IMR-90 (cell line): ENCODE results near the gene FOSB. TPM values are rescaled to one million over a fixed set of nuclear protein-coding genes. Genes with fewer than 3 reads are reported as not detected.

ENCODE experiments used
- ATAC-seq: fragments of 200-7000 bp; cut with Tn5 transposase; 2 replicates; pipeline ENCODE4 v1.9.1; 2020; ENCODE audit warnings: low read depth, mild to moderate bottlenecking, moderate library complexity
- BruUV-seq: library from RNA; stranded (reverse); fragments of 400-500 nt; replicated peaks from 2 replicates; lab custom pipeline; 2021; lab: Mats Ljungman, UMichigan
- CTCF ChIA-PET: fragments of 300-600 bp; formaldehyde crosslinking; extraction: SDS; loops from one replicate; lab custom pipeline; 2021; ENCODE audit warnings: antibody characterized with exemption; lab: Yijun Ruan, JAX
- POLR2A ChIA-PET: fragments of 300-600 bp; sonication (Branson Sonifier 250); formaldehyde crosslinking; loops from one replicate; lab custom pipeline; 2022; ENCODE audit warnings: antibody characterized with exemption; ENCODE audit not compliant: unreplicated experiment; lab: Charles Lee
- DNase-seq: peaks from one replicate; pipeline ENCODE4 v3.0.0; 2013
- H2AFZ ChIP-seq: replicated peaks from 2 replicates; pipeline ENCODE3; 2013; ENCODE audit warnings: low read length, mild to moderate bottlenecking; ENCODE audit not compliant: poor library complexity
- H2AK5ac ChIP-seq: 2 replicates; pipeline ENCODE4 v1.6.1; 2013; ENCODE audit warnings: low read depth, low read length, inconsistent platforms
- H2AK9ac ChIP-seq: replicated peaks from 2 replicates; pipeline ENCODE3; 2013; ENCODE audit warnings: mild to moderate bottlenecking, low read depth, low read length, moderate library complexity; ENCODE audit not compliant: poor library complexity
- H2BK120ac ChIP-seq: 2 replicates; pipeline ENCODE4 v1.6.1; 2013; ENCODE audit warnings: low read depth, low read length, inconsistent platforms
- H2BK15ac ChIP-seq: 3 replicates; pipeline ENCODE4 v1.6.1; 2013; ENCODE audit warnings: low read depth, low read length, inconsistent platforms
- H2BK20ac ChIP-seq: 2 replicates; pipeline ENCODE4 v1.6.1; 2013; ENCODE audit warnings: low read depth, mild to moderate bottlenecking, inconsistent platforms, low read length, moderate library complexity
- H2BK5ac ChIP-seq: 2 replicates; pipeline ENCODE4 v1.6.1; 2013; ENCODE audit warnings: mild to moderate bottlenecking, low read depth, low read length, inconsistent platforms; ENCODE audit not compliant: poor library complexity, severe bottlenecking
- H3K14ac ChIP-seq: replicated peaks from 2 replicates; pipeline ENCODE4 v1.6.1; 2013; ENCODE audit warnings: low read depth, low read length, inconsistent platforms
- H3K18ac ChIP-seq: 2 replicates; pipeline ENCODE4 v1.6.1; 2013; ENCODE audit warnings: low read depth, low read length, control low read depth
- H3K23ac ChIP-seq: 2 replicates; pipeline ENCODE4 v1.6.1; 2013; ENCODE audit warnings: low read depth, low read length, inconsistent platforms
- H3K27ac ChIP-seq: 2 replicates; pipeline ENCODE4 v1.5.1; 2013; ENCODE audit warnings: mild to moderate bottlenecking, control low read depth, low read length; ENCODE audit not compliant: insufficient read depth
- H3K27me3 ChIP-seq: 2 replicates; pipeline ENCODE4 v1.6.1; 2013; ENCODE audit warnings: low read length; ENCODE audit not compliant: control insufficient read depth, insufficient read depth
- H3K36me3 ChIP-seq: 2 replicates; pipeline ENCODE4 v1.6.1; 2013; ENCODE audit warnings: low read length, mixed read lengths; ENCODE audit not compliant: control insufficient read depth, insufficient read depth
- H3K4ac ChIP-seq: 2 replicates; pipeline ENCODE4 v1.6.1; 2013; ENCODE audit warnings: low read depth, low read length, inconsistent platforms
- H3K4me1 ChIP-seq: 2 replicates; pipeline ENCODE4 v1.6.1; 2013; ENCODE audit warnings: low read length, mixed read lengths; ENCODE audit not compliant: control insufficient read depth, insufficient read depth
- H3K4me2 ChIP-seq: 2 replicates; pipeline ENCODE4 v1.6.1; 2013; ENCODE audit warnings: low read depth, mild to moderate bottlenecking, control low read depth, low read length, moderate library complexity
- H3K4me3 ChIP-seq: 2 replicates; pipeline ENCODE4 v1.5.1; 2013; ENCODE audit warnings: low read depth, mild to moderate bottlenecking, control low read depth, low read length, moderate library complexity; ENCODE audit not compliant: insufficient read depth
- H3K56ac ChIP-seq: 2 replicates; pipeline ENCODE4 v1.6.1; 2013; ENCODE audit warnings: low read length, inconsistent platforms; ENCODE audit not compliant: insufficient read depth; ENCODE audit errors: extremely low read depth
- H3K79me1 ChIP-seq, 2 experiments: 2 replicates each; pipeline ENCODE4 v1.6.1; 2013; ENCODE audit warnings: low read length in 2 of 2, inconsistent platforms in 1 of 2, low read depth in 1 of 2
- H3K9ac ChIP-seq: 2 replicates; pipeline ENCODE4 v1.6.1; 2013; ENCODE audit warnings: low read depth, low read length, control low read depth
- H3K9me1 ChIP-seq: 2 replicates; pipeline ENCODE4 v1.6.1; 2013; ENCODE audit warnings: low read length, inconsistent platforms; ENCODE audit not compliant: insufficient read depth
- H3K9me3 ChIP-seq: 2 replicates; pipeline ENCODE4 v1.6.1; 2013; ENCODE audit warnings: low read length; ENCODE audit not compliant: control insufficient read depth, insufficient read depth
- H4K20me1 ChIP-seq: 2 replicates; pipeline ENCODE4 v1.6.1; 2013; ENCODE audit warnings: low read length, inconsistent platforms; ENCODE audit not compliant: insufficient read depth
- H4K5ac ChIP-seq: 2 replicates; pipeline ENCODE4 v1.6.1; 2013; ENCODE audit warnings: mild to moderate bottlenecking, low read depth, low read length, control low read depth
- H4K8ac ChIP-seq, 2 experiments: 2 replicates each; pipeline ENCODE4 v1.6.1; 2013; ENCODE audit warnings: low read depth in 2 of 2, low read length in 2 of 2, control low read depth in 1 of 2, inconsistent platforms in 1 of 2
- H4K91ac ChIP-seq: 2 replicates; pipeline ENCODE4 v1.6.1; 2013; ENCODE audit warnings: low read depth, low read length, inconsistent platforms; ENCODE audit not compliant: insufficient read depth
- CEBPB ChIP-seq: IDR thresholded peaks from 2 replicates; pipeline ENCODE4 v1.6.1; 2012; ENCODE audit warnings: low read depth, low read length, improper control_type of control experiment
- CHD1 ChIP-seq: IDR thresholded peaks from 2 replicates; pipeline ENCODE4 v1.6.1; 2012; ENCODE audit warnings: low read depth, low read length, improper control_type of control experiment
- FOS ChIP-seq: fragments of 150-350 bp; IDR thresholded peaks from 2 replicates; pipeline ENCODE4 v1.6.1; 2016; ENCODE audit warnings: low read depth, low read length
- MXI1 ChIP-seq: IDR thresholded peaks from 2 replicates; pipeline ENCODE4 v1.6.1; 2012; ENCODE audit warnings: low read depth, mild to moderate bottlenecking, low read length, moderate library complexity, borderline replicate concordance
- NFE2L2 ChIP-seq: fragments of 150-350 bp; IDR thresholded peaks from 2 replicates; pipeline ENCODE4 v1.6.1; 2016; ENCODE audit warnings: low read depth, mild to moderate bottlenecking, low read length
- POLR2A ChIP-seq: IDR thresholded peaks from 2 replicates; pipeline ENCODE4 v1.6.1; 2012; ENCODE audit warnings: mild to moderate bottlenecking, low read depth, low read length
- RAD21 ChIP-seq: IDR thresholded peaks from 2 replicates; pipeline ENCODE4 v1.6.1; 2012; ENCODE audit warnings: low read length, improper control_type of control experiment
- RCOR1 ChIP-seq: IDR thresholded peaks from 2 replicates; pipeline ENCODE4 v1.6.1; 2012; ENCODE audit warnings: mild to moderate bottlenecking, low read length, improper control_type of control experiment; ENCODE audit not compliant: insufficient replicate concordance
- RFX5 ChIP-seq: IDR thresholded peaks from 2 replicates; pipeline ENCODE4 v1.8.0; 2012; ENCODE audit warnings: low read depth, mild to moderate bottlenecking, low read length, moderate library complexity
- SMC3 ChIP-seq: fragments of 150-350 bp; IDR thresholded peaks from 2 replicates; pipeline ENCODE4 v1.6.1; 2016; ENCODE audit warnings: low read depth, mild to moderate bottlenecking, antibody characterized with exemption, low read length, moderate library complexity
- USF2 ChIP-seq: fragments of 150-350 bp; IDR thresholded peaks from 2 replicates; pipeline ENCODE4 v1.6.1; 2017; ENCODE audit warnings: mild to moderate bottlenecking, antibody characterized with exemption, low read length, low read depth
- WGBS, 2 experiments: methylation state at CpG; one replicate each; pipeline versions ENCODE4 v1.1.5 to v1.1.7; 2013; ENCODE audit warnings: missing lambda C conversion rate in 2 of 2; ENCODE audit not compliant: insufficient read length in 1 of 2; ENCODE audit errors: extremely low coverage in 2 of 2; 5-methylcytosine and 5-hydroxymethylcytosine counted together
- dilution Hi-C: fragments of 300-500 bp; cut with HindIII; formaldehyde crosslinking; loops from one replicate; pipeline ENCODE4 v1.14.3; 2018; ENCODE audit warnings: low sequenced_read_pairs; ENCODE audit not compliant: unreplicated experiment
- in situ Hi-C: fragments of 300-500 bp; cut with MboI; formaldehyde crosslinking; loops from 3 replicates; pipeline ENCODE4 v1.14.3; 2019; ENCODE audit warnings: low sequenced_read_pairs, inconsistent platforms, mixed read lengths
- intact Hi-C: fragments of 100-400 bp; cut with micrococcal nuclease; formaldehyde crosslinking; loops from 2 replicates; pipeline ENCODE4 v1.10.0; 2022
- polyA plus RNA-seq, 3 experiments: library from polyadenylated mRNA; depleted of rRNA; stranded (reverse); fragments of >200 nt; gene quantifications; 2 replicates each; pipeline ENCODE4 v1.2.3, GENCODE V29; 2012; ENCODE audit warnings: low replicate concordance in 1 of 3
- total RNA-seq: library from RNA; depleted of rRNA; stranded (reverse); fragments of >200 nt; gene quantifications from 2 replicates; pipeline ENCODE4 v1.2.3, GENCODE V29; 2012
- TF ChIP-seq, protein P1 (sequence below): conservative IDR thresholded peaks from 2 replicates; pipeline ENCODE4 v1.5.1; 2012; ENCODE audit warnings: mild to moderate bottlenecking, low read depth, low read length, improper control_type of control experiment
- TF ChIP-seq, protein P2 (sequence below): fragments of 150-350 bp; IDR thresholded peaks from 2 replicates; pipeline ENCODE4 v1.6.1; 2016; ENCODE audit warnings: low read depth, mild to moderate bottlenecking, low read length, moderate library complexity, borderline replicate concordance

FOSB gene
- total and polyA plus RNA-seq, 2 of the 4 experiments (the other 2 are of a cell fraction), result 11.1 to 15.6 TPM

DNA sequence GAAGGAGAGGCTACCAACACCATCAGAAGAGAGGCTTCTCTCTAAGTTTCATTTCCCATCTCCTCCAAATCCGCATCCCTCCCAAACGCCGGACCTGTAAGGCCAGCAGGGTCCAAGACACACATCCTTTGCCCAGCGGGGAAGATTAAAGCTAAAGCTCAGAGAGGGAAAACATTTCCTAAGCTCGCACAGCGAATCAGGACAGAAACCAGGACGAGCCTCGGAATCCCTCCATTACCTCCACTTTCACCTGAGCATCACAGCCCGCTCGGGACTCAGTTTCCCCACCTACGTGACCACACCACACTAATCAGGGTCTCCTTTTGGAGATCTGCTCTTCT is 711 bp upstream of the FOSB start:
- in situ Hi-C loops (no loop called here), intact Hi-C loops (loop anchor here (1.0 kb wide), 1 partner anchor 27 kb away; no protein-coding TSS in a partner anchor)
- no peaks in the 10 kb centered on the region for H3K9me3 ChIP-seq

More for the DNA sequence above, 711 bp upstream of the FOSB start:
- TF ChIP-seq RAD21 (no peak), MXI1 (no peak), FOS (no peak), RCOR1 (no peak), SMC3 (no peak), USF2 (no peak), CHD1 (no peak), CEBPB (no peak), POLR2A (no peak), RFX5 (no peak), NFE2L2 (no peak)
- TF ChIP-seq, protein P1, sequence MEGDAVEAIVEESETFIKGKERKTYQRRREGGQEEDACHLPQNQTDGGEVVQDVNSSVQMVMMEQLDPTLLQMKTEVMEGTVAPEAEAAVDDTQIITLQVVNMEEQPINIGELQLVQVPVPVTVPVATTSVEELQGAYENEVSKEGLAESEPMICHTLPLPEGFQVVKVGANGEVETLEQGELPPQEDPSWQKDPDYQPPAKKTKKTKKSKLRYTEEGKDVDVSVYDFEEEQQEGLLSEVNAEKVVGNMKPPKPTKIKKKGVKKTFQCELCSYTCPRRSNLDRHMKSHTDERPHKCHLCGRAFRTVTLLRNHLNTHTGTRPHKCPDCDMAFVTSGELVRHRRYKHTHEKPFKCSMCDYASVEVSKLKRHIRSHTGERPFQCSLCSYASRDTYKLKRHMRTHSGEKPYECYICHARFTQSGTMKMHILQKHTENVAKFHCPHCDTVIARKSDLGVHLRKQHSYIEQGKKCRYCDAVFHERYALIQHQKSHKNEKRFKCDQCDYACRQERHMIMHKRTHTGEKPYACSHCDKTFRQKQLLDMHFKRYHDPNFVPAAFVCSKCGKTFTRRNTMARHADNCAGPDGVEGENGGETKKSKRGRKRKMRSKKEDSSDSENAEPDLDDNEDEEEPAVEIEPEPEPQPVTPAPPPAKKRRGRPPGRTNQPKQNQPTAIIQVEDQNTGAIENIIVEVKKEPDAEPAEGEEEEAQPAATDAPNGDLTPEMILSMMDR, result no peak
- TF ChIP-seq, protein P2, sequence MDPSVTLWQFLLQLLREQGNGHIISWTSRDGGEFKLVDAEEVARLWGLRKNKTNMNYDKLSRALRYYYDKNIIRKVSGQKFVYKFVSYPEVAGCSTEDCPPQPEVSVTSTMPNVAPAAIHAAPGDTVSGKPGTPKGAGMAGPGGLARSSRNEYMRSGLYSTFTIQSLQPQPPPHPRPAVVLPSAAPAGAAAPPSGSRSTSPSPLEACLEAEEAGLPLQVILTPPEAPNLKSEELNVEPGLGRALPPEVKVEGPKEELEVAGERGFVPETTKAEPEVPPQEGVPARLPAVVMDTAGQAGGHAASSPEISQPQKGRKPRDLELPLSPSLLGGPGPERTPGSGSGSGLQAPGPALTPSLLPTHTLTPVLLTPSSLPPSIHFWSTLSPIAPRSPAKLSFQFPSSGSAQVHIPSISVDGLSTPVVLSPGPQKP, result no peak
- DNase-seq (no peak), ATAC-seq (no peak)
- dilution Hi-C loops, result no loop called here
- H3K14ac ChIP-seq, result no peak overlapping the region; the same call in 1 of the 2 replicates
- H3K18ac ChIP-seq, result no peak overlapping the region
- H3K4me1 ChIP-seq, result peaks cover 8% of the 10 kb centered on the region
- no peak overlapping the region for H3K56ac ChIP-seq
- peak overlapping the region; percentile 41 for H3K23ac ChIP-seq
- peak overlapping the region; percentile 98 for H2AFZ ChIP-seq
- no peak overlapping the region for H2BK15ac ChIP-seq
- peaks cover 3% of the 10 kb centered on the region; the same call in 1 of the 2 replicates for H3K9me1 ChIP-seq
- H2AK5ac ChIP-seq, result peak overlapping the region; percentile 73; the same call in 1 of the 2 replicates
- H2AK9ac ChIP-seq, result peak overlapping the region; percentile 73
- no peak overlapping the region for H3K27ac ChIP-seq
- H3K9ac ChIP-seq, result peak overlapping the region; percentile 49
- H2BK20ac ChIP-seq, result no peak overlapping the region
- peak overlapping the region; percentile 62 for H3K4me3 ChIP-seq
- peaks cover 15% of the 10 kb centered on the region; the same call in 1 of the 2 replicates for H4K20me1 ChIP-seq
- ChIA-PET POLR2A (interaction anchor here (1.5 kb wide), 1 partner anchor 11 kb away, joined by 4 read pairs; no protein-coding TSS in a partner anchor), CTCF (interaction anchor here (0.7 to 2.6 kb wide), 3 partner anchors 18 to 131 kb away, joined by 3 to 12 read pairs (median 6); no protein-coding TSS in a partner anchor)
- H3K27me3 ChIP-seq, result no peaks in the 10 kb centered on the region
- no peak overlapping the region for H2BK5ac ChIP-seq
- 0 out of 2 replicates have a peak overlapping the region, but pooled peaks have one; percentile 23 for H3K4ac ChIP-seq
- peak overlapping the region; percentile 88 for H3K4me2 ChIP-seq
- no peaks in the 10 kb centered on the region for H3K36me3 ChIP-seq
- peak overlapping the region; percentile 37 to 55; a peak in 2 of 4 replicates for H4K8ac ChIP-seq
- no peak overlapping the region for H2BK120ac ChIP-seq
- no peak overlapping the region for H4K91ac ChIP-seq
- peaks cover 0 to 16% of the 10 kb centered on the region in 2 experiments; a peak in 2 of 4 replicates for H3K79me1 ChIP-seq
- WGBS, 2 experiments, result no CpG with 5 or more reads among the region's 11 CpGs
- H4K5ac ChIP-seq, result no peak overlapping the region
- BruUV-seq, result no TSS peak
